Hepatocyte (in vitro differentiated cells): ENCODE results near the gene MAP3K6. TPM values are rescaled to one million over a fixed set of nuclear protein-coding genes. Genes with fewer than 3 reads are reported as not detected.

Source experiments
- DNase-seq: peaks from one replicate; pipeline ENCODE4 v3.0.0-alpha.2; 2016; ENCODE audit warnings: low spot score
- H2AFZ ChIP-seq: fragments of 200-600 bp; sonication (generic); 2 replicates; pipeline ENCODE4 v1.6.0; 2016; ENCODE audit warnings: antibody characterized with exemption, mild to moderate bottlenecking
- H3K27ac ChIP-seq: fragments of 200-600 bp; sonication (generic); 2 replicates; pipeline ENCODE4 v1.5.1; 2016; ENCODE audit warnings: mild to moderate bottlenecking
- H3K27me3 ChIP-seq: fragments of 200-600 bp; sonication (generic); 2 replicates; pipeline ENCODE4 v1.6.1; 2016
- H3K36me3 ChIP-seq: fragments of 200-600 bp; sonication (generic); replicated peaks from 2 replicates; pipeline ENCODE4 v1.5.1; 2016; ENCODE audit warnings: low read depth; ENCODE audit not compliant: insufficient read depth
- H3K4me1 ChIP-seq: fragments of 200-600 bp; sonication (generic); 2 replicates; pipeline ENCODE4 v1.5.1; 2016; ENCODE audit warnings: mild to moderate bottlenecking, moderate library complexity; ENCODE audit not compliant: insufficient read depth
- H3K4me2 ChIP-seq: fragments of 200-600 bp; sonication (generic); 2 replicates; pipeline ENCODE4 v1.6.0; 2016
- H3K4me3 ChIP-seq: fragments of 200-600 bp; sonication (generic); 2 replicates; pipeline ENCODE4 v1.5.1; 2016; ENCODE audit warnings: mild to moderate bottlenecking
- H3K79me2 ChIP-seq: fragments of 200-600 bp; sonication (generic); 2 replicates; pipeline ENCODE4 v1.6.0; 2017; ENCODE audit warnings: mild to moderate bottlenecking
- H3K9me2 ChIP-seq: fragments of 200-600 bp; sonication (generic); replicated peaks from 2 replicates; pipeline ENCODE4 v1.6.0; 2017; ENCODE audit warnings: mild to moderate bottlenecking; ENCODE audit not compliant: insufficient read depth
- H3K9me3 ChIP-seq: fragments of 200-600 bp; sonication (generic); 2 replicates; pipeline ENCODE4 v1.5.1; 2016; ENCODE audit warnings: low read depth, mild to moderate bottlenecking
- H4K20me1 ChIP-seq: fragments of 200-600 bp; sonication (generic); 2 replicates; pipeline ENCODE4 v1.6.0; 2016; ENCODE audit warnings: mild to moderate bottlenecking; ENCODE audit not compliant: insufficient read depth, poor library complexity, severe bottlenecking
- EZH2 ChIP-seq: fragments of 200-600 bp; sonication (generic); IDR thresholded peaks from 2 replicates; pipeline ENCODE4 v1.6.1; 2016; ENCODE audit warnings: antibody characterized with exemption, mild to moderate bottlenecking, borderline replicate concordance
- EZH2phosphoT487 ChIP-seq: fragments of 200-600 bp; sonication (generic); IDR thresholded peaks from one replicate; pipeline ENCODE4 v1.6.1; 2018; ENCODE audit warnings: antibody characterized with exemption, mild to moderate bottlenecking, low read depth, moderate library complexity; ENCODE audit not compliant: unreplicated experiment, severe bottlenecking
- WGBS: methylation state at CpG from one replicate; pipeline ENCODE4 v1.1.6; 2016; ENCODE audit warnings: low lambda C conversion rate; ENCODE audit errors: missing lambda C conversion rate; 5-methylcytosine and 5-hydroxymethylcytosine counted together
- polyA plus RNA-seq: library from polyadenylated mRNA; unstranded; fragments of >200 nt; fragmentation: Nextera tagmentation; extraction: Ambion mirVana; gene quantifications from 2 replicates; pipeline ENCODE4 v1.2.1, GENCODE V29; 2016
- total RNA-seq: library from RNA; depleted of rRNA; stranded (reverse); fragments of >200 nt; gene quantifications from 2 replicates; pipeline ENCODE4 v1.2.3, GENCODE V29; 2014
- TF ChIP-seq, protein P1 (sequence below): fragments of 200-600 bp; sonication (generic); IDR thresholded peaks from 2 replicates; pipeline ENCODE4 v1.5.1; 2016; ENCODE audit warnings: antibody characterized with exemption, mild to moderate bottlenecking; ENCODE audit not compliant: poor library complexity

MAP3K6 gene
- total and polyA plus RNA-seq, 2 experiments from 2014 or later, result 6.3 to 20.4 TPM

DNA sequence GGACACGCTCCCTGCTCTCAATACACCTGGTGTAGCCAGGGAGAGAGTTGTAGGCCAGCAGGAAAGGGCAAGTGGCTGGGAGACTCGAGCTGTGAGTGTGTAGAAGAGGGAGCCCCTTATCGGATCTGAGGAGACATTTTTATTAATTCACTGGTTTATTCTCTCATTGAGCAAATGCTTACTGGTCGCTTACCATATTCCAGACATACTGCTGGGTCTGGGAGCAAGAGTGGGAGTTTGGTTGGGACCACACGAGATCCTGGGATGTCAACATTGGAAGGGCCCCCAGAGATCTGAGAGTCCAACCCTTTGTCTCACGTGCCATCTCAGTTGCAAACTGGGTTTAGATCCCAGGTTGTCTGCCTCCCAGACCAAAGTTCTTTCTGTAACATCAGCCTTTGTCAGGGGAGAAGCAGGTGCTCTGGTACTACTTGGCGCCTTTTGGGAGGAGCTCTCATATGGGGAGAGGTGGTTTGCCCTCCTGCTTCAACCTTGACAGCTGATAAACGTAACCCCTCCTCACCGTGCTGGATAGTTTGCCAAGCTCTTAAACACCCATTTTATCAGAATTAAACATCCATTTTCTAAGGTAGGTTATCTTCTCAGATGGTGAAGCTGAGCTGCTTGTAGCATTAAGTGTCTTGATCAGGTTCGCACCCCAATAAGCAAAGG is 44.1 kb downstream of the MAP3K6 start:
- TF ChIP-seq, protein P1, sequence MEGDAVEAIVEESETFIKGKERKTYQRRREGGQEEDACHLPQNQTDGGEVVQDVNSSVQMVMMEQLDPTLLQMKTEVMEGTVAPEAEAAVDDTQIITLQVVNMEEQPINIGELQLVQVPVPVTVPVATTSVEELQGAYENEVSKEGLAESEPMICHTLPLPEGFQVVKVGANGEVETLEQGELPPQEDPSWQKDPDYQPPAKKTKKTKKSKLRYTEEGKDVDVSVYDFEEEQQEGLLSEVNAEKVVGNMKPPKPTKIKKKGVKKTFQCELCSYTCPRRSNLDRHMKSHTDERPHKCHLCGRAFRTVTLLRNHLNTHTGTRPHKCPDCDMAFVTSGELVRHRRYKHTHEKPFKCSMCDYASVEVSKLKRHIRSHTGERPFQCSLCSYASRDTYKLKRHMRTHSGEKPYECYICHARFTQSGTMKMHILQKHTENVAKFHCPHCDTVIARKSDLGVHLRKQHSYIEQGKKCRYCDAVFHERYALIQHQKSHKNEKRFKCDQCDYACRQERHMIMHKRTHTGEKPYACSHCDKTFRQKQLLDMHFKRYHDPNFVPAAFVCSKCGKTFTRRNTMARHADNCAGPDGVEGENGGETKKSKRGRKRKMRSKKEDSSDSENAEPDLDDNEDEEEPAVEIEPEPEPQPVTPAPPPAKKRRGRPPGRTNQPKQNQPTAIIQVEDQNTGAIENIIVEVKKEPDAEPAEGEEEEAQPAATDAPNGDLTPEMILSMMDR, result no peak
- TF ChIP-seq EZH2, result no peak
- TF ChIP-seq EZH2phosphoT487, result no peak
- Histone ChIP-seq H3K4me3 (peak overlapping the region; percentile 69), H3K27me3 (no peaks in the 10 kb centered on the region), H3K9me2 (no peaks in the 10 kb centered on the region), H3K79me2 (peaks cover 54% of the 10 kb centered on the region), H4K20me1 (peaks cover 15% of the 10 kb centered on the region), H3K4me2 (peak overlapping the region; percentile 81), H3K36me3 (no peaks in the 10 kb centered on the region), H3K9me3 (no peaks in the 10 kb centered on the region), H3K27ac (peak overlapping the region; percentile 95), H2AFZ (peak overlapping the region; percentile 78), H3K4me1 (peaks cover 11% of the 10 kb centered on the region)
- DNase-seq, result no peak
- WGBS, result 14% methylated on average over 10 of the region's 10 CpGs

DNA sequence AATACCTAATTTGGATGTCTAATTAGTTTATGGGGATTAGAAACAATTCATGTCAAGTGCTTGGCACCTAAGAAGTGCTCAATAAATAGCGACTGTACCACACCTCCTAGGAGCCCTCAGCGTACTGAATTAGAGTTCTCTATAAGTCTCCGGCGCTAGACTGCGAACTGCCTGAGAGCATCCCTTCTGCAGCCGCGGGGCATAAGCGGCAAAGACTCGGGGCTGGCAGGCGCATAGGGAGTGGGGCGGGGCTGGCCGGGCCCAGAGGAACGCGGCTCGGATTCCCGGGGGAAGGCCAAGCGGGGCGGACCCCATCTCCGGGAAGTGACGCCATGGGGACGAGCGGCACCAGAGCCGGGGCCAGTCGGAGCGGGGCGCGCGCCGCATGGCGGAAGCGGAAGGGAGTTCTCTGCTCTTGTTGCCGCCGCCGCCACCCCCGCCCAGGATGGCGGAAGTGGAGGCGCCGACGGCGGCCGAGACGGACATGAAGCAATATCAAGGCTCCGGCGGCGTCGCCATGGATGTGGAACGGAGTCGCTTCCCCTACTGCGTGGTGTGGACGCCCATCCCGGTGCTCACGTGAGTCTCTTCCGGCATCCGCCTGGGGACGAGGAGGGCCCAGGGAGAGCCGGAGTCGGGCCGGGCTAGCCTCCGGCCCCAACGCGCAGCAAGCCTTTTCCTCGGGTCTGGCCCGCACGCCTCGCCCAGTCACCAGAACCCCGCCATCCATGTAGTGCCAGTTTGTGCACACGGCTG is 44.8 kb downstream of the MAP3K6 start, which contains the start of gene TMEM222:
Gene TMEM222, plus strand, starts transcription at position 351 of the 756 bp plus-strand sequence. Its CDS starts 35 bp downstream, at position 386.
- Histone ChIP-seq H3K9me3 (no peaks in the 10 kb centered on the region), H3K4me2 (peak within 1 kb of the TSS; percentile 90), H3K79me2 (peaks cover 47% of the 10 kb centered on the region), H4K20me1 (peaks cover 10% of the 10 kb centered on the region), H3K36me3 (no peaks in the 10 kb centered on the region), H3K4me1 (peaks cover 11% of the 10 kb centered on the region), H3K4me3 (peak within 1 kb of the TSS; percentile 69), H2AFZ (peak within 1 kb of the TSS; percentile 96), H3K9me2 (no peaks in the 10 kb centered on the region), H3K27ac (peak within 1 kb of the TSS; percentile 95), H3K27me3 (no peaks in the 10 kb centered on the region)
- TF ChIP-seq, protein P1, result no peak
- no peak for TF ChIP-seq EZH2
- 2% methylated on average over 56 of the region's 67 CpGs for WGBS
- peak; percentile 98 for DNase-seq

DNA sequence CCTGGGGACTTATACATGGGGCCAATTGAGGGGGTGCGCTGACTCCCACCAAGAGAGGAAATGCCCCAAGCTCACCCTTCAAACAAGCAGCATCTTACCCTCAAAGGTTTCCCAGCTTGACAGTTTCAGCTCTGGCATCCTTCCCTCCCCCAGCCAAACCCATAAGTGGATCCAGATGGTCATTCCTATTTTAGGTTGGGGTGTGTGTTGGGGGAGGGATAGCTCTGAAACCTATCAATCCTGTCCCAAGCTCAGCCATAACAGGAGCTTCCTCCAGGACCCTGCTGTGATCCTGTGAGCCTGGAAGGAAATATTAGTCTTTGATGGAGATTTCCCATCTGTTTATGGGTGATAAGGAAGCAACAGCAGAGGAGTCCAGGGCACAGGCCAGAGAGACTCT is 48.2 kb downstream of the MAP3K6 start:
- Histone ChIP-seq H3K79me2 (peaks cover 13% of the 10 kb centered on the region), H3K9me2 (no peaks in the 10 kb centered on the region), H4K20me1 (no peaks in the 10 kb centered on the region), H3K4me3 (no peak overlapping the region), H3K27ac (peak overlapping the region; percentile 77), H3K4me1 (peaks cover 7% of the 10 kb centered on the region), H3K27me3 (no peaks in the 10 kb centered on the region), H3K36me3 (no peaks in the 10 kb centered on the region), H3K4me2 (no peak overlapping the region), H2AFZ (no peak overlapping the region), H3K9me3 (no peaks in the 10 kb centered on the region)
- DNase-seq, result no peak
- WGBS, result 60% methylated on average over 1 of the region's 1 CpG
- TF ChIP-seq, protein P1, result no peak
- TF ChIP-seq EZH2phosphoT487 (no peak), EZH2 (no peak)
